PC-3 (cell line): ENCODE results near the gene CREG2. TPM values are rescaled to one million over a fixed set of nuclear protein-coding genes. Genes with fewer than 3 reads are reported as not detected.

Source experiments
- ATAC-seq: fragments of 200-7000 bp; cut with Tn5 transposase; 2 replicates; pipeline ENCODE4 v1.9.1; 2020; ENCODE audit warnings: mild to moderate bottlenecking, moderate library complexity
- BruUV-seq: library from RNA; stranded (reverse); fragments of 400-500 nt; replicated peaks from 2 replicates; lab custom pipeline; 2021; lab: Mats Ljungman, UMichigan
- CTCF ChIA-PET: fragments of 300-600 bp; sonication (Branson Sonifier 250); formaldehyde crosslinking; loops from one replicate; lab custom pipeline; 2022; ENCODE audit warnings: antibody characterized with exemption; lab: Charles Lee
- POLR2A ChIA-PET: fragments of 300-600 bp; sonication (Branson Sonifier 250); formaldehyde crosslinking; loops from one replicate; lab custom pipeline; 2022; ENCODE audit warnings: antibody characterized with exemption; ENCODE audit not compliant: unreplicated experiment; lab: Charles Lee
- DNase-seq: peaks from one replicate; pipeline ENCODE4 v3.0.0-alpha.2; 2015
- H2AFZ ChIP-seq: fragments of 300-600 bp; sonication (generic); 2 replicates; pipeline ENCODE4 v1.6.0; 2016; ENCODE audit warnings: antibody characterized with exemption, low read length
- H3F3A ChIP-seq: fragments of 300-600 bp; sonication (generic); one replicate; pipeline ENCODE4 v1.6.0; 2017; ENCODE audit warnings: antibody characterized with exemption, low read length, control low read depth, mild to moderate bottlenecking; ENCODE audit not compliant: unreplicated experiment
- H3K27ac ChIP-seq: fragments of 300-600 bp; sonication (generic); 2 replicates; pipeline ENCODE4 v1.5.1; 2016; ENCODE audit warnings: mild to moderate bottlenecking, low read length
- H3K27me3 ChIP-seq: fragments of 300-600 bp; sonication (generic); 2 replicates; pipeline ENCODE4 v1.6.1; 2016; ENCODE audit warnings: low read length, mixed read lengths
- H3K36me3 ChIP-seq: fragments of 300-600 bp; sonication (generic); 2 replicates; pipeline ENCODE4 v1.6.1; 2016; ENCODE audit warnings: low read depth, mixed run types, low read length, mixed read lengths
- H3K4me1 ChIP-seq: fragments of 300-600 bp; sonication (generic); 2 replicates; pipeline ENCODE4 v1.5.1; 2016; ENCODE audit warnings: low read length; ENCODE audit not compliant: insufficient read depth
- H3K4me2 ChIP-seq: fragments of 300-600 bp; sonication (generic); 2 replicates; pipeline ENCODE4 v1.6.0; 2016; ENCODE audit warnings: low read length
- H3K4me3 ChIP-seq: fragments of 300-600 bp; sonication (generic); 2 replicates; pipeline ENCODE4 v1.5.1; 2016; ENCODE audit warnings: mild to moderate bottlenecking, low read length, mixed read lengths
- H3K79me2 ChIP-seq: fragments of 300-600 bp; sonication (generic); 2 replicates; pipeline ENCODE4 v1.6.1; 2017; ENCODE audit warnings: low read length, mixed read lengths
- H3K9ac ChIP-seq: fragments of 300-600 bp; sonication (generic); 2 replicates; pipeline ENCODE4 v1.6.0; 2016; ENCODE audit warnings: mild to moderate bottlenecking, low read length
- H3K9me2 ChIP-seq: fragments of 300-600 bp; sonication (generic); replicated peaks from 2 replicates; pipeline ENCODE4 v1.6.1; 2016; ENCODE audit warnings: mixed run types, low read length, mixed read lengths
- H3K9me3 ChIP-seq: fragments of 300-600 bp; sonication (generic); 2 replicates; pipeline ENCODE4 v1.6.1; 2016; ENCODE audit warnings: low read length, mixed read lengths
- H4K20me1 ChIP-seq: fragments of 300-600 bp; sonication (generic); 2 replicates; pipeline ENCODE4 v1.6.1; 2016; ENCODE audit warnings: low read length, mixed read lengths
- EZH2 ChIP-seq: fragments of 300-600 bp; sonication (generic); IDR thresholded peaks from one replicate; pipeline ENCODE4 v1.6.1; 2017; ENCODE audit warnings: antibody characterized with exemption, mild to moderate bottlenecking, low read length; ENCODE audit not compliant: unreplicated experiment
- EZH2phosphoT487 ChIP-seq: fragments of 300-600 bp; sonication (generic); IDR thresholded peaks from 2 replicates; pipeline ENCODE4 v1.6.1; 2018; ENCODE audit warnings: mild to moderate bottlenecking, antibody characterized with exemption, low read length, borderline replicate concordance
- intact Hi-C: fragments of 100-400 bp; cut with micrococcal nuclease; formaldehyde crosslinking; loops from 2 replicates; pipeline ENCODE4 v1.9.0; 2023
- total RNA-seq: library from RNA; depleted of rRNA; stranded (reverse); fragments of >200 nt; gene quantifications from 2 replicates; pipeline ENCODE4 v1.2.3, GENCODE V29; 2014
- TF ChIP-seq, protein P1 (sequence below): fragments of 300-600 bp; sonication (generic); conservative IDR thresholded peaks from 2 replicates; pipeline ENCODE4 v1.5.1; 2017; ENCODE audit warnings: antibody characterized with exemption, low read depth, mild to moderate bottlenecking, low read length

Gene CREG2
- total RNA-seq, 1 experiment from 2014 or later = 40.0 TPM

DNA sequence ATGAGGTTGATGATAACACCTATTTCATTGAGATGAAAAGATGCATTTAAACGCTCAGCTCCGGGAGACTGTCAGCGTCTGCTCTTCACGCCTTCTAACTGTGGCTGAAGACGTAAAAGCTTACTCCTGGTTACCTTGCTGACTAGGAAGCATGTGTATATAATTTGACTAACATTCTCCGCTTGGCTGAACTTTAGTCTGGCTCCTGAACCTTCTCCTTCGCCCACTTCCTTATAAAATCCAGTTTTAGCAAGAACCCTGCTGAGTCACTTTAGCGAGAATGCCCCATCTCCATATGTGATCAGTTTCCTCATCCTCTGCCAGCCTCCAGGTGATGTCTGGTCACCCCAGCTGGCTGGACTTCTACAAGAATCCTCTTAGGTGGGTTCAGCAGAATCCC is 12.7 kb upstream of the CREG2 start:
- no peaks in the 10 kb centered on the region for H3K27me3 ChIP-seq
- peaks cover 9% of the 10 kb centered on the region for H3F3A ChIP-seq
- H3K9ac ChIP-seq = peak overlapping the region; percentile 69
- H3K4me2 ChIP-seq = peak overlapping the region; percentile 58
- H3K9me3 ChIP-seq = no peaks in the 10 kb centered on the region
- H3K36me3 ChIP-seq = no peaks in the 10 kb centered on the region
- TF ChIP-seq EZH2phosphoT487 = no peak
- TF ChIP-seq, protein P1, sequence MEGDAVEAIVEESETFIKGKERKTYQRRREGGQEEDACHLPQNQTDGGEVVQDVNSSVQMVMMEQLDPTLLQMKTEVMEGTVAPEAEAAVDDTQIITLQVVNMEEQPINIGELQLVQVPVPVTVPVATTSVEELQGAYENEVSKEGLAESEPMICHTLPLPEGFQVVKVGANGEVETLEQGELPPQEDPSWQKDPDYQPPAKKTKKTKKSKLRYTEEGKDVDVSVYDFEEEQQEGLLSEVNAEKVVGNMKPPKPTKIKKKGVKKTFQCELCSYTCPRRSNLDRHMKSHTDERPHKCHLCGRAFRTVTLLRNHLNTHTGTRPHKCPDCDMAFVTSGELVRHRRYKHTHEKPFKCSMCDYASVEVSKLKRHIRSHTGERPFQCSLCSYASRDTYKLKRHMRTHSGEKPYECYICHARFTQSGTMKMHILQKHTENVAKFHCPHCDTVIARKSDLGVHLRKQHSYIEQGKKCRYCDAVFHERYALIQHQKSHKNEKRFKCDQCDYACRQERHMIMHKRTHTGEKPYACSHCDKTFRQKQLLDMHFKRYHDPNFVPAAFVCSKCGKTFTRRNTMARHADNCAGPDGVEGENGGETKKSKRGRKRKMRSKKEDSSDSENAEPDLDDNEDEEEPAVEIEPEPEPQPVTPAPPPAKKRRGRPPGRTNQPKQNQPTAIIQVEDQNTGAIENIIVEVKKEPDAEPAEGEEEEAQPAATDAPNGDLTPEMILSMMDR = no peak
- no peak for TF ChIP-seq EZH2
- no TSS peak for BruUV-seq
- peaks cover 49% of the 10 kb centered on the region for H3K4me1 ChIP-seq
- POLR2A ChIA-PET = interaction anchor here (0.6 kb wide), 1 partner anchor 14 kb away, joined by 3 read pairs; no protein-coding TSS in a partner anchor
- peak overlapping the region; percentile 88 for H3K27ac ChIP-seq
- CTCF ChIA-PET = no interaction called here
- H3K79me2 ChIP-seq = peaks cover 7% of the 10 kb centered on the region
- peak; percentile 91 for DNase-seq
- peak overlapping the region; percentile 29 for H2AFZ ChIP-seq
- ATAC-seq = peak; percentile 46
- intact Hi-C loops = no loop called here
- H3K9me2 ChIP-seq = no peaks in the 10 kb centered on the region
- no peaks in the 10 kb centered on the region for H4K20me1 ChIP-seq
- no peak overlapping the region for H3K4me3 ChIP-seq

DNA sequence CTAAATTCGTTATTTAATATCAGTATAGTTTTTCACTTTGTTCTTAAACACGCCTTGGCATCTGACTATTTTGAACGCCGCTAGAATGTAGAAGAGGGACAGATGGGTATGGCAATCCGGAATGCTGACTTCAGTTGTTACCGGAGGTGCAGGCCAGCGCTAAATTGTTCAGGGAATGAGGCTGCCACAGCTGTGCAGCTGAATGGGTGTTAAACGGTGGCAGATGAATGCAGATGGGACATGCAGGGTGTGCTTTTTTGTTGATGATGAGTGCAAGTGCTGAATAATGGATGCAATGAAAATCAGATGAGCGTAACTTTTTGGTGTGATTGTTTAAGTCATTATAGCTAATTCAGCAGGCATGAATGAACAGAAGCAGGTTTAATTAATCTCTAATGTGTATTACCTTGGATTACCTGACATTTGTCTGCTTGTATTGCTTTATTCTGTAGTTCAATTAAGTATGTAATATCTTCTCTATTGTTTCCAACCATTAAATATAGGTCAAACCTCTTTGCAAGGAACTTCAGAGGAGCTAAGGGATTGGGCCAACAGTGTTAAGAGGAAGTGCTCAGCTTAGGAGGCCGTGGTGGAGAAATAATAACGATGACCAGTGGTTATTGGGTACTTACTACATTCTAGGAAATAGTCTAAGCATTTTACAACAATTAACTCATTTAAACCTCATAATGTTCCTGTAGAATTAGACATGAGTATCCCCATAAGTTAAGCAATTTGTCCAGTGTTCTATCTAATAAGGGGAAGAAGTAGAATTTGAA is 11.9 kb upstream of the CREG2 start:
- Histone ChIP-seq H3K79me2 (peaks cover 11% of the 10 kb centered on the region), H3K36me3 (no peaks in the 10 kb centered on the region), H3K27ac (peak overlapping the region; percentile 88), H3K4me3 (no peak overlapping the region), H4K20me1 (no peaks in the 10 kb centered on the region), H3F3A (peaks cover 9% of the 10 kb centered on the region), H3K4me2 (peak overlapping the region; percentile 58), H3K9me2 (no peaks in the 10 kb centered on the region), H3K27me3 (no peaks in the 10 kb centered on the region), H3K9me3 (no peaks in the 10 kb centered on the region), H2AFZ (no peak overlapping the region), H3K9ac (peak overlapping the region; percentile 69), H3K4me1 (peaks cover 54% of the 10 kb centered on the region)
- ChIA-PET CTCF (no interaction called here), POLR2A (no interaction called here)
- DNase-seq = no peak
- TF ChIP-seq EZH2 (no peak), EZH2phosphoT487 (no peak)
- TF ChIP-seq, protein P1 = no peak
- no TSS peak for BruUV-seq
- no peak for ATAC-seq
- intact Hi-C loops = no loop called here
